Mesenchymal stem cell (in vitro differentiated cells and primary cell): Measurements from ENCODE around the gene NSMCE1. TPM values are rescaled to one million over a fixed set of nuclear protein-coding genes. Genes with fewer than 3 reads are reported as not detected.
A peak's percentile ranks its signal among the peaks of the same experiment; 100 is the strongest.

Experiments used
- DNase-seq: peaks from one replicate; pipeline ENCODE4 v3.0.0-alpha.2; 2013
- H2AFZ ChIP-seq: one replicate; pipeline ENCODE4 v1.6.1; 2013; ENCODE audit warnings: low read depth, mild to moderate bottlenecking, control low read depth, inconsistent platforms, low read length, moderate library complexity
- H2AK5ac ChIP-seq: 2 replicates; pipeline ENCODE4 v1.6.1; 2013; ENCODE audit warnings: low read length, moderate library complexity, mild to moderate bottlenecking, inconsistent platforms; ENCODE audit not compliant: severe bottlenecking
- H2BK120ac ChIP-seq: one replicate; pipeline ENCODE4 v1.6.1; 2013; ENCODE audit warnings: low read depth, mild to moderate bottlenecking, inconsistent platforms, low read length, moderate library complexity
- H2BK12ac ChIP-seq, 2 experiments: one replicate each; pipeline ENCODE4 v1.6.1; 2013; ENCODE audit warnings: inconsistent platforms in 2 of 2, low read length in 2 of 2, mild to moderate bottlenecking in 2 of 2, moderate library complexity in 2 of 2, control low read depth in 1 of 2
- H2BK15ac ChIP-seq: one replicate; pipeline ENCODE4 v1.6.1; 2013; ENCODE audit warnings: mild to moderate bottlenecking, low read depth, inconsistent platforms; ENCODE audit not compliant: poor library complexity, severe bottlenecking
- H2BK5ac ChIP-seq: 2 replicates; pipeline ENCODE4 v1.6.1; 2013; ENCODE audit warnings: low read depth, mild to moderate bottlenecking, low read length, control low read depth, inconsistent platforms; ENCODE audit not compliant: poor library complexity, severe bottlenecking
- H3K14ac ChIP-seq, 2 experiments: one replicate each; pipeline ENCODE4 v1.6.1; 2013; ENCODE audit warnings: inconsistent platforms in 2 of 2, low read length in 2 of 2, control low read depth in 1 of 2, mild to moderate bottlenecking in 1 of 2, moderate library complexity in 1 of 2
- H3K18ac ChIP-seq, 2 experiments: one replicate each; pipeline ENCODE4 v1.6.1; 2013; ENCODE audit warnings: inconsistent platforms in 2 of 2, low read length in 2 of 2, control low read depth in 1 of 2, low read depth in 1 of 2, mild to moderate bottlenecking in 1 of 2
- H3K23ac ChIP-seq, 2 experiments: one replicate each; pipeline ENCODE4 v1.6.1; 2013; ENCODE audit warnings: inconsistent platforms in 2 of 2, low read length in 2 of 2, mild to moderate bottlenecking in 2 of 2, moderate library complexity in 2 of 2, control low read depth in 1 of 2
- H3K27ac ChIP-seq: 2 replicates; pipeline ENCODE4 v1.5.1; 2013; ENCODE audit warnings: mild to moderate bottlenecking, moderate library complexity, low read length, control low read depth, inconsistent platforms; ENCODE audit not compliant: poor library complexity, severe bottlenecking
- H3K27me3 ChIP-seq, 2 experiments: 2 replicates each; pipeline versions ENCODE4 v1.6.1 to v1.7.0; 2013; ENCODE audit warnings: low read length in 2 of 2, mild to moderate bottlenecking in 2 of 2, moderate library complexity in 2 of 2, control low read depth in 1 of 2, inconsistent platforms in 1 of 2; ENCODE audit not compliant: control insufficient read depth in 1 of 2, insufficient read depth in 1 of 2
- H3K36me3 ChIP-seq, 2 experiments: 2 replicates each; pipeline versions ENCODE4 v1.6.1 to v1.7.0; 2013; ENCODE audit warnings: low read length in 2 of 2, control low read depth in 1 of 2, inconsistent platforms in 1 of 2, low read depth in 1 of 2, mild to moderate bottlenecking in 1 of 2; ENCODE audit not compliant: insufficient read depth in 2 of 2, control insufficient read depth in 1 of 2
- H3K4ac ChIP-seq, 2 experiments: one replicate each; pipeline ENCODE4 v1.6.1; 2013; ENCODE audit warnings: inconsistent platforms in 2 of 2, low read length in 2 of 2, mild to moderate bottlenecking in 2 of 2, moderate library complexity in 2 of 2, control low read depth in 1 of 2, low read depth in 1 of 2
- H3K4me1 ChIP-seq: 2 replicates; pipeline ENCODE4 v1.6.1; 2013; ENCODE audit warnings: low read depth, low read length, control low read depth; ENCODE audit not compliant: control insufficient read depth, insufficient read depth
- H3K4me2 ChIP-seq: 2 replicates; pipeline ENCODE4 v1.6.1; 2013; ENCODE audit warnings: low read length, mild to moderate bottlenecking, inconsistent platforms; ENCODE audit not compliant: poor library complexity, severe bottlenecking
- H3K4me3 ChIP-seq, 2 experiments: 2 replicates each; pipeline versions ENCODE4 v1.5.1 to v1.7.0; 2013; ENCODE audit warnings: low read length in 2 of 2, mild to moderate bottlenecking in 2 of 2, control low read depth in 1 of 2, low read depth in 1 of 2; ENCODE audit not compliant: insufficient read depth in 1 of 2
- H3K79me1 ChIP-seq: replicated peaks from 2 replicates; pipeline ENCODE4 v1.6.1; 2013; ENCODE audit warnings: mild to moderate bottlenecking, control low read depth, low read length, inconsistent platforms; ENCODE audit not compliant: poor library complexity, severe bottlenecking
- H3K9ac ChIP-seq: 2 replicates; pipeline ENCODE4 v1.7.0; 2013; ENCODE audit warnings: mild to moderate bottlenecking, low read length, moderate library complexity
- H3K9me3 ChIP-seq: 2 replicates; pipeline ENCODE4 v1.7.0; 2013; ENCODE audit warnings: mild to moderate bottlenecking, low read length; ENCODE audit not compliant: control insufficient read depth
- H4K8ac ChIP-seq: one replicate; pipeline ENCODE4 v1.6.1; 2013; ENCODE audit warnings: inconsistent platforms, mild to moderate bottlenecking, low read length, moderate library complexity
- H4K91ac ChIP-seq: one replicate; pipeline ENCODE4 v1.6.1; 2013; ENCODE audit warnings: mild to moderate bottlenecking, low read length, inconsistent platforms
- WGBS: methylation state at CpG from one replicate; pipeline ENCODE4 v1.1.7; 2013; ENCODE audit warnings: mixed read lengths; 5-methylcytosine and 5-hydroxymethylcytosine counted together
- polyA plus RNA-seq, 2 experiments: library from polyadenylated mRNA; stranded (reverse); fragments of 200-250 nt; gene quantifications; one replicate each; pipeline ENCODE4 v1.2.3, GENCODE V29; 2013

Gene NSMCE1
- polyA plus RNA-seq (2013, experiment 1 of 2) = 52.8 TPM
- polyA plus RNA-seq (2013, experiment 2 of 2) = 54.6 TPM

GRCh38 chr16:27268376-27269299, at the start of gene NSMCE1:
Gene NSMCE1, minus strand, starts transcription at chr16:27268772. Its CDS starts 11,202 bp downstream, at chr16:27257570.
- Histone ChIP-seq H3K18ac (peak within 1 kb of the TSS; percentile 80 to 97), H3K27ac (no peak within 1 kb of the TSS), H3K4me1 (peaks cover 7% of the 10 kb centered on the region), H3K79me1 (peaks cover 11% of the 10 kb centered on the region), H2BK5ac (no peak within 1 kb of the TSS), H2BK120ac (peak within 1 kb of the TSS; percentile 80), H2AK5ac (peak within 1 kb of the TSS; percentile 65), H4K91ac (peak within 1 kb of the TSS; percentile 79), H3K9ac (peak within 1 kb of the TSS; percentile 98), H3K36me3 (no peaks in the 10 kb centered on the region), H3K4ac (peak within 1 kb of the TSS; percentile 75 to 89), H2BK15ac (peak within 1 kb of the TSS; percentile 34), H3K4me3 (peak within 1 kb of the TSS; percentile 76 to 91), H3K9me3 (no peaks in the 10 kb centered on the region), H3K4me2 (peak within 1 kb of the TSS; percentile 86), H2BK12ac (peak within 1 kb of the TSS in 1 of 2 experiments; percentile 18), H3K27me3 (no peaks in the 10 kb centered on the region), H3K23ac (no peak within 1 kb of the TSS), H3K14ac (peak within 1 kb of the TSS in 1 of 2 experiments; percentile 87), H4K8ac (peak within 1 kb of the TSS; percentile 99), H2AFZ (peak within 1 kb of the TSS; percentile 80)
- 14% methylated on average over 56 of the region's 58 CpGs for WGBS
- DNase-seq = peak; percentile 94

- peak overlapping the region; percentile 6 to 7 for H3K18ac ChIP-seq
- H3K27ac ChIP-seq = peak overlapping the region; percentile 62
- H2BK12ac ChIP-seq = no peak overlapping the region
- no peak overlapping the region for H3K14ac ChIP-seq
- no peak overlapping the region for H2BK15ac ChIP-seq
- peaks cover 36% of the 10 kb centered on the region for H3K4me1 ChIP-seq
- H3K23ac ChIP-seq = no peak overlapping the region
- peak overlapping the region; percentile 95 for H3K9ac ChIP-seq
- H3K4me3 ChIP-seq = peak overlapping the region in 1 of 2 experiments; percentile 1
- DNase-seq = no peak
- H3K79me1 ChIP-seq = peaks cover 2% of the 10 kb centered on the region
- H4K8ac ChIP-seq = peak overlapping the region; percentile 38
- H2AFZ ChIP-seq = no peak overlapping the region
- no peaks in the 10 kb centered on the region for H3K27me3 ChIP-seq
- H2BK120ac ChIP-seq = no peak overlapping the region
- no peak overlapping the region for H3K4ac ChIP-seq
- peaks cover 3 to 13% of the 10 kb centered on the region in 2 experiments for H3K36me3 ChIP-seq
- no peak overlapping the region for H4K91ac ChIP-seq
- no peak overlapping the region for H2AK5ac ChIP-seq
- WGBS = 93% methylated on average over 10 of the region's 10 CpGs
- H3K4me2 ChIP-seq = peak overlapping the region; percentile 25
- no peaks in the 10 kb centered on the region for H3K9me3 ChIP-seq
- H2BK5ac ChIP-seq = no peak overlapping the region
These were observed 49.3 kb upstream of the NSMCE1 start for GRCh38 chr16:27317738-27318391.

GRCh38 chr16:27317320-27317719, 48.7 kb upstream of the NSMCE1 start:
- no peak overlapping the region for H3K23ac ChIP-seq
- H2BK5ac ChIP-seq = no peak overlapping the region
- H4K8ac ChIP-seq = no peak overlapping the region
- H3K18ac ChIP-seq = peak overlapping the region in 1 of 2 experiments; percentile 38
- peak overlapping the region; percentile 27 for H3K4me2 ChIP-seq
- H4K91ac ChIP-seq = no peak overlapping the region
- no peaks in the 10 kb centered on the region for H3K79me1 ChIP-seq
- no peak overlapping the region for H2AFZ ChIP-seq
- no peak for DNase-seq
- H3K9ac ChIP-seq = peak overlapping the region; percentile 95
- WGBS = 85% methylated on average over 7 of the region's 7 CpGs
- peaks cover 35% of the 10 kb centered on the region for H3K4me1 ChIP-seq
- H3K27me3 ChIP-seq = no peaks in the 10 kb centered on the region
- H2BK12ac ChIP-seq = peak overlapping the region; percentile 21 to 70
- no peak overlapping the region for H2BK120ac ChIP-seq
- H3K4me3 ChIP-seq = no peak overlapping the region
- H3K9me3 ChIP-seq = no peaks in the 10 kb centered on the region
- H3K14ac ChIP-seq = peak overlapping the region in 1 of 2 experiments; percentile 10
- H3K36me3 ChIP-seq = peaks cover 3 to 13% of the 10 kb centered on the region in 2 experiments
- peak overlapping the region in 1 of 2 experiments; percentile 12 for H3K4ac ChIP-seq
- H2AK5ac ChIP-seq = peak overlapping the region; percentile 12
- H3K27ac ChIP-seq = peak overlapping the region; percentile 25
- no peak overlapping the region for H2BK15ac ChIP-seq
